Left kidney (tissue), 1 donor: ENCODE data around the gene HIRA. TPM values are rescaled to one million over a fixed set of nuclear protein-coding genes. Genes with fewer than 3 reads are reported as not detected.

Source experiments
- polyA plus RNA-seq: library from polyadenylated mRNA; unstranded; fragments of 120-200 nt; gene quantifications from one replicate; pipeline ENCODE4 v1.2.1, GENCODE V29; 2013; ENCODE audit not compliant: insufficient read length

The HIRA gene
- polyA plus RNA-seq, 1 donor: 34.6 TPM

Other genes starting within 250 kb of the HIRA start
- gene CLTCL1, start 140.0 kb downstream of the HIRA start, polyA plus RNA-seq: 6.9 TPM
- 43.2 TPM for gene MRPL40, start 812 bp upstream of the HIRA start, polyA plus RNA-seq
- gene C22orf39, start 16.0 kb upstream of the HIRA start, polyA plus RNA-seq: 41.1 TPM
- gene UFD1, start 47.5 kb upstream of the HIRA start, polyA plus RNA-seq: 67.5 TPM
- gene CDC45, start 48.2 kb upstream of the HIRA start, polyA plus RNA-seq: 25.2 TPM
- gene CLDN5, start 92.7 kb upstream of the HIRA start, polyA plus RNA-seq: 17.5 TPM